ENCODE measurements around the gene UBE3B.
"Not testable (repeated sequence)": the region's sequence is repeated elsewhere in the genome, so short reads cannot be mapped to it uniquely, and the experiment has no call there.

The UBE3B gene

GRCh38 chr12:109451400-109451799, 26.0 kb upstream of the UBE3B start:
- no peak for DNase-seq

DNA sequence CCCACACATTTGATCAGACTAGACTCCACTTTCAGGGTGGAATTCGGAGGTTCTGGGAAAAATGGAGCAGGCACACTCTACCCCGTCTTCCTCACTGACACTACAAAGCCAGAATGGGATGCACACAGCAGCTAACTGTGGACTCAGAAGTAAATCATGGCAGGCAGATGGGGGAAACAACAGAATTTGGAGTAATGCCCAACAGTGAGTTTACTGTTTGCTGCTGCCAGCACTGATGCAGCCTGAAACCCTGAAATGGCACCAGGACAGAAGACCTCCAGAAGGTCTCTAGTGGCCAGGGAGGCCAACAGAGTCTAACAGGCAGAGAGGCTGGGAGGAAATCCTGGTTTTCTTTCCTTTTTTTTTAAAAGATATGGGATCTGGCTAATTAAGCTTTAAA, 24.9 kb upstream of the UBE3B start:
- no peak for DNase-seq

- no peak for DNase-seq
These were observed 21.7 kb upstream of the UBE3B start for GRCh38 chr12:109455706-109456105.

DNA sequence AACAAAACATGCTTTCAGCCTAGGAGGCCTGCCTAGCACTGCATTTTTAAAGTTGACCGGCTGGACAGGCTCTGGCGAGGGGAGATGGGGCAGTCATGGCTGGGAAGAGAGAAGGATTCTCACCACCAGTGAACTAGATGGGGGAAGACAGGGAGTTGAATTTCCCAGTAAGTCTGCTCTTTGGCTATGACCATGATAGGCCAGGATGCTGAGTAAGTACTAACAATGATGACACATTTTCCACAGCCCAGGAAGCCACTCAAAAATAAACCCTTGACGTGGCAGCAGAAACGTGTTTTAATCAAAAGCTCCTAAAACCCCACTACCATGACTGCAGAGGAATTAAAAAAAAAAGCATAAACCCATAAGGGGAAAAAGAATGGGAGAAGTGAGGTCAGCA, 19.3 kb upstream of the UBE3B start:
- no peak for DNase-seq

GRCh38 chr12:109458771-109459208, 18.6 kb upstream of the UBE3B start:
- DNase-seq: no peak

- DNase-seq: no peak
These were observed 18.2 kb upstream of the UBE3B start for GRCh38 chr12:109459247-109459646.

DNA sequence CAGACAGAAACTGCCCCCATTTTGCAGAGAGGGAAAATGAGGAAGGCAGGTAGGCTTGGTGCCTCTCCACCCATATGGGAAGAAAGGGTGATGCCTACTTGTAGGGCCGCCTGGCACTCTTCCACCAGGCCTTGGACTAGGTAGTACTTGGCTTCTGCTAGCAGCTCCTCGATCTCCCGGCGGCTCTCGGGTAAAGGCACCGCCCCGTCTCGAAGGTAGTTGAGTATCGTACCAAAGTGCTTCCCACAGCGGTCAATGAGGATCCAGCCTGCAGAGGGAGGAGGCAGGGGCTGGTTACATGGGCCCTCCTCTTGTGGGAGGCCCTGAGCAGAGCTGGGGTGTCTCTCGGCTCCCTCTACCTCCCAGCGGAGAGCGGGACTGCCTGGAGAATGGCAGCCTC, 16.9 kb upstream of the UBE3B start:
- DNase-seq: no peak

- DNase-seq: peak; percentile 95
These were observed 16.2 kb upstream of the UBE3B start for GRCh38 chr12:109461049-109461845.

GRCh38 chr12:109461846-109462756, 15.3 kb upstream of the UBE3B start:
- peak; percentile 91 for DNase-seq

DNA sequence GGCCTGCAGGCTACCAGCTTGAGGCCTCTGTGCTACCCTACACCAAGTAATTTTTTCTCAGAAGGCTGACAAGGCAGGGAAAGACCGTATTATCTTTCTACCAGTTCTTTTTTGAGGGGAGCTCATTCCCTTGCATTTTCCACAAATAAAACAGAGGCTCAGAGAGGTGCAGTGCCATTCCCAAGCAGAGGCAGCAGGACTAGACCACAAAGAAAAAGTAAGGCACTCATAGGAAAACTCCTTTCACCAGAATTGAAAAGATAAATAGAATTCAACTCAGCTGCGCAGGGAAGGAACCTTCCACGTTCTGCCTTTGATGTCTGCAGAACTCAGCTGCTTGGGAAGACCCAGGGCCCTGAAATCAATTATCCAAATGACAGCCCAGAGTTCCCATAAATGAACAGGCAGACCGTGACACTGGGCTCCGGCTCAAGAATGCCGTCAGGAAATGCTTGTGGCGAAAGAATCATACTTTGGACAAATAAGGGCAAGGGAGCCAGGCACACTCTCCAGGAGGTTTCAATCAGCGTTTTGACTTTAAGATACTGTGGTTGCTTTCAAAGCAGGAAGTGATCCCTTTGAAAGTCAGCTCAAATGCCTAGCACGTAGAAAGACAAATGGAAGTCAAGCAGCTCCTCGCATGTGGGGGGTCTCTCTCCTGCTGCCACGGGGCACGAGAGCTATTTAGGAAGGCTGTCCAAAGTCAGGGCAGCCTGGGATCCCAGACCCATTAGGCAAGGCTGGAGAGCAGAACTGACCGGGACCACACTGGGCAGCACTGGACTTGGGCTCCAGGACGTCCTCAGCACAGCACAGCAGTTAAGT, 14.4 kb upstream of the UBE3B start:
- DNase-seq: peak; percentile 98

DNA sequence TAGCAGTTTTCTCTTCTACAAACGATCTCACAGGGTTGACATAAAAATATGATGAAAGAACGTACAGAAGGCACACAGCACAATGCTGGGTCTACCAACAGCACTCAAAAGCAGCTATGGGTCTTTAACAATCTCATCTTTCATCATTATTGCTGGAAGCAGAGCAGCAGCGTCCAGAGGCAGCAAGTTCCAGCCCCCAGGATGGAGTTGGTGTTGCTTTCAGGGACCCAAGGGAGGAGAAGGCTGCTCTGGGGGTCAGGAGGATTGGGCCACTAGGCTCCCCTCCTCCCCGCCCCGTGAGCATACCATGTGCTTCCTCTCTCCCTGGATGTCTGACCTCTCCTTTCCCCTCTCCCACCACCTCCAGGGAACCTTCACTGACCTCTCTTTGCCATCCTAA, 13.7 kb upstream of the UBE3B start:
- no peak for DNase-seq

DNA sequence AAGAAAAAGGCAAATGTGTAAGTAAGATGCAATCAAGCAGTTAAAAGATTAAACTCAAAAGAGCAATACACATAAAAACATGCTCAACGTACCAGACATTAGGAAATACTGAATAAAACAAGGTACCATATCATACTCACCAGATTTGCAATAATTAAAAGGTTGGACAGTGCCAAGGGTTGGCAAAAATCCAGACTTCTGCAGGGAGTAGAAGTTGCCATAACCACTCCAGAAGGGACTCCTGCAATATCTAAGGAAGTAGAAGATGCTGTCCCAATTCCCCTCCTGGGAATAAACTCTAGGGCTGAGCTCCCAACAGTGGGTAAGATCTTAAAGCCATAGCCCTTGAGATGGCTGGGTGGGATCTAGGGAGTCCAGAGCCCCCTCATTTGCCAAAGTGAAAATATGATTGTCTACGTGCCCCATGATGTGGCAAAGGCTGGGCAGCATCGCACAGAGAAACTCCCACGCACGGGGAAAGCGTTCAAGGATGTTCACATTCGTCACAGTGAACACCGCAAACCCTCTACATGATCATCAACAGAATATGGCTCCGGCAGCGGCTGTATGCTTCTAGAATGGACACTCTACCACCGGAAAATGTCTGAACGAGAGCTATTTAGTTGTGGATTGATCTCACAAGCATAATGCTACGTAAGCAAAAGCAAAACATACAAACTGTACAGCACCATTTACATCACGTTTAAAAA, 12.6 kb upstream of the UBE3B start:
- DNase-seq: no peak

DNA sequence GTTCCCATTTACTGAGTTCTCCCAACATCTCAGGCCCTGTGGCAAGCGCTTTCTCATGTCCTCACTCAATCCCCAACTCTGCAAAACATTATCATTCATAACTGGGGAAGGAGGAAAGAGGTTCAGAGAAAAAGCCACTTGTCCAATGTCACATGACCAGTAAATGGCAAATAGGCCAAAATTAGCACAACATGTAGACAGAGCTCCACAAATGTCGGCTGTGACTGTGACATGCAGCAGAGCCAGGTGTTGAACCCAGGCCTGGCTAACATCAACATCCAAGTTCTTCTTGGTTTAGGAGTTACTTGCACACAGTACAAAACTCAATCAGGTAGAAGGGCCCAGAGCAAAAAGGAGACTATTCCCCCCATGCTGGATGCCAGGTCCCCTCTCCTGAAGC, 11.1 kb upstream of the UBE3B start:
- DNase-seq: peak; percentile 82

DNA sequence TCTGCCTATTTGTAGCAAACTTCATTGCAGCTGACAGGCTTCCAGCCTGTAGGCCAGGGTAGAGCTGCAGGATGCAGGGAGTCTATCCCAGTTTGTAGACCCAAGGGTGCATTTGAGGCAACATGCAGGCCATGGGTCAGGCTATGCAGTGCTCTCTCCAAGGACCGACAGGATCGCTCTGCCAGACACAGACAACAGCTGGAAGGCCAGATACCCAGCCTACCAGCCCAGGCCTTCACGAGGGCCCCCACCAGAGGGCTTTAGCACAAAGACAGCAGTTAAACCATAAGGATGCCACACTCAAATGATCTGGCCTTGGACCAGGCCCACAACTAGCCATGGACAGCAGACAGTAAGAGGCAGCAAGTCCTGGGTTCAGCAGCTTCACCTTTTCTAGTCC, 10.6 kb upstream of the UBE3B start:
- DNase-seq: peak; percentile 78

GRCh38 chr12:109467978-109468676, 9.3 kb upstream of the UBE3B start:
- DNase-seq: no peak

GRCh38 chr12:109469517-109469916, 7.9 kb upstream of the UBE3B start:
- no peak for DNase-seq

GRCh38 chr12:109473006-109473405, 4.4 kb upstream of the UBE3B start:
- no peak for DNase-seq

DNA sequence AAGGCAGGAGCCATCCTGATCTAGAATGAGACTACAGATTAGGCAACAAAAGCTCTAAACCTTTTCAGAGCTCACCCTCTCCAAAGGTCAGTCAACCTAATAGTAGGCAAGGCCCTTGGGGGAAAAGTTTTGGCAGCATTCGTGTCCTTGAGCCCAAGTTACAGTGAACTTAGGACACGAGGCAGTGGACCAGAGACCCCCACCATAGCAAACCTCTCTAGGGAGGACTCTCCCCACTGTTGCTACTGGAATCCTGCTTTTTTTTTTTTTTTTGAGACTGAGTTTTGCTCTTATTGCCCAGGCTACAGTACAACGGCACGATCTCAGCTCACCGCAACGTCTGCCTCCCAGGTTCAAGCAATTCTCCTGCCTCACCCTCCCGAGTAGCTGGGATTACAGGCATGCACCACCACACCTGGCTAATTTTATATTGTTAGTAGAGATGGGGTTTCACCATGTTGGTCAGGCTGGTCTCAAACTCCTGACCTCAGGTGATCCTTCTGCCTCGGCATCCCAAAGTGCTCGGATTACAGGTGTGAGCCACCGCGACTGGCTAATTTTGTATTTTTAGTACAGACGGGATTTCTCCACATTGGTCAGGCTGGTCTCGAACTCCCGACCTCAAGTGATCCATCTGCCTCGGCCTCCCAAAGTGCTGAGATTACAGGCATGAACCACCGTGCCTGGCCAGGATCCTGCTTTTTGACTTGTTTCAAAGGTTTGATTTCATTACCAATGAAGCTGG, 3.7 kb upstream of the UBE3B start:
- DNase-seq: not testable (repeated sequence)

DNA sequence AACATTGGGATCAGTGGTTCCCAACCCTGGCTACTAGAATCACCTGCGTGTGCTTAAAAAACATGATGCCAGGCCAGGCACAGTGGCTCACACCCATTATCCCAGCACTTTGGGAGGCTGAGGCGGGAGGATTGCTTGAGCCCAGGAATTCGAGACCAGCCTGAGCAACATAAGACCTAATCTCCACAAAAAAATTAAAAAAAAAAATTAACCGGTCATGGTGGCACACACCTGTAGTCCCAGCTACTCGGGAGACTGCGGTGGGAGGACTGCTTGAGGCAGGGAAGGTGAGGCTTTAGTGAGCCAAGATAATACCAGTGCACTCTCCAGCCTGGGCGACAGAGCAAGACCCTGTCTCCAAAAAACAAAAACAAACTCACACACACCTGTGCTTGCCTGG, 2.3 kb upstream of the UBE3B start:
- DNase-seq: no peak

GRCh38 chr12:109475993-109476806, 1.2 kb upstream of the UBE3B start:
- no peak for DNase-seq
